Left lung (tissue), 10 donors: Measurements from ENCODE around the gene AEBP1. TPM values are rescaled to one million over a fixed set of nuclear protein-coding genes. Genes with fewer than 3 reads are reported as not detected.
A peak's percentile ranks its signal among the peaks of the same experiment; 100 is the strongest.
"Not testable (repeated sequence)": the region's sequence is repeated elsewhere in the genome, so short reads cannot be mapped to it uniquely, and the experiment has no call there.

ENCODE experiments used
- ATAC-seq: fragments of 200-7000 bp; cut with Tn5 transposase; one replicate; pipeline ENCODE4 v1.9.1; 2020; ENCODE audit warnings: moderate library complexity
- DNase-seq, 4 donors: peaks; one replicate each; pipeline ENCODE4 v3.0.0-alpha.2; 2013 to 2020
- H3K27ac ChIP-seq, 2 donors: fragments of 200-600 bp; sonication (generic) in 1 of 2; one replicate each; pipeline versions ENCODE4 v1.5.0 to v1.8.0; 2020 to 2021
- H3K27me3 ChIP-seq, 2 donors: fragments of 200-600 bp; sonication (generic) in 1 of 2; one replicate each; pipeline versions ENCODE4 v1.5.0 to v1.8.0; 2020 to 2021
- H3K36me3 ChIP-seq, 2 donors: fragments of 200-600 bp; sonication (generic) in 1 of 2; one replicate each; pipeline versions ENCODE4 v1.5.0 to v1.8.0; 2020 to 2021
- H3K4me1 ChIP-seq, 2 donors: fragments of 200-600 bp; one replicate each; pipeline ENCODE4 v1.8.0; 2021
- H3K4me3 ChIP-seq, 2 donors: fragments of 200-600 bp; sonication (generic) in 1 of 2; one replicate each; pipeline versions ENCODE4 v1.5.0 to v1.8.0; 2020 to 2021; ENCODE audit warnings: mild to moderate bottlenecking in 1 of 2
- H3K9me3 ChIP-seq, 2 donors: fragments of 200-600 bp; sonication (generic) in 1 of 2; one replicate each; pipeline versions ENCODE4 v1.5.0 to v1.8.0; 2020 to 2021
- intact Hi-C, 2 donors: fragments of 100-400 bp; cut with DNase I; formaldehyde crosslinking; loops; one replicate each; pipeline versions ENCODE4 v1.11.2 to v1.14.2; 2022
- polyA plus RNA-seq, 6 donors: library from polyadenylated mRNA; unstranded; fragments of 120-200 nt; gene quantifications; one replicate each; pipeline ENCODE4 v1.2.1, GENCODE V29; 2013; ENCODE audit not compliant: insufficient read length in 6 of 6
- total RNA-seq, 2 donors: library from RNA; stranded (reverse); fragmentation: NEBNext Ultra II Directional; extraction: Animal tissue kit (Norgen Biotek cat#: 25700); gene quantifications; one replicate each; pipeline ENCODE4 v1.2.1, GENCODE V29; 2021
- TF ChIP-seq, protein P1 (sequence below), 2 donors: fragments of 200-600 bp; sonication (generic) in 1 of 2; IDR thresholded peaks; one replicate each; pipeline versions ENCODE4 v1.5.0 to v1.8.0; 2021; ENCODE audit warnings: antibody characterized with exemption in 2 of 2
- donor health status: DM: no; HTN: yes; CAD: no.
- donor health status: DM: no; HTN: no; CAD: no.

The AEBP1 gene
- total and polyA plus RNA-seq, 8 donors, result 53.6 to 195 (median 64.7) TPM

DNA sequence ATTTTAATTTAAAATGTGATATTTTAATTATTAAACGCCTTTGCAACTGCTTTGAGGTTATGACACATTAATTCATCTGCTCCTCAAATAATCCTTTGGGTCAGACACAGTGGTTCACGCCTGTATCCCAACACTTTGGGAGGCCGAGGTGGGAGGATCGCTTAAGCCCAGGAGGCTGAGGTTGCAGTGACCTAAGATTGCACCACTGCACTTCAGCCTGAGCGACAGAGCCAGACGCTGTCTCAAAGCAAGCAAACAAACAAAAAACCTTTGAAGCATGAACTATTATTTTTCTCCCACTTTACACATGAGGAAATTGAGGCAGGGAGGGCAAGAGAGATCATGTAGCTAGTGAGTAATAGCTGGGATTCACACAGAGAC lies 20.7 kb downstream of the AEBP1 start:
- DNase-seq, result peak in 1 of 4 donors; percentile 19
- Histone ChIP-seq H3K27ac (no peak overlapping the region), H3K9me3 (no peaks in the 10 kb centered on the region), H3K27me3 (no peaks in the 10 kb centered on the region), H3K4me1 (peaks cover 9 to 32% of the 10 kb centered on the region in 2 donors), H3K36me3 (peaks cover 0 to 12% of the 10 kb centered on the region in 2 donors), H3K4me3 (no peak overlapping the region)
- intact Hi-C loops, result no loop called here
- TF ChIP-seq, protein P1, sequence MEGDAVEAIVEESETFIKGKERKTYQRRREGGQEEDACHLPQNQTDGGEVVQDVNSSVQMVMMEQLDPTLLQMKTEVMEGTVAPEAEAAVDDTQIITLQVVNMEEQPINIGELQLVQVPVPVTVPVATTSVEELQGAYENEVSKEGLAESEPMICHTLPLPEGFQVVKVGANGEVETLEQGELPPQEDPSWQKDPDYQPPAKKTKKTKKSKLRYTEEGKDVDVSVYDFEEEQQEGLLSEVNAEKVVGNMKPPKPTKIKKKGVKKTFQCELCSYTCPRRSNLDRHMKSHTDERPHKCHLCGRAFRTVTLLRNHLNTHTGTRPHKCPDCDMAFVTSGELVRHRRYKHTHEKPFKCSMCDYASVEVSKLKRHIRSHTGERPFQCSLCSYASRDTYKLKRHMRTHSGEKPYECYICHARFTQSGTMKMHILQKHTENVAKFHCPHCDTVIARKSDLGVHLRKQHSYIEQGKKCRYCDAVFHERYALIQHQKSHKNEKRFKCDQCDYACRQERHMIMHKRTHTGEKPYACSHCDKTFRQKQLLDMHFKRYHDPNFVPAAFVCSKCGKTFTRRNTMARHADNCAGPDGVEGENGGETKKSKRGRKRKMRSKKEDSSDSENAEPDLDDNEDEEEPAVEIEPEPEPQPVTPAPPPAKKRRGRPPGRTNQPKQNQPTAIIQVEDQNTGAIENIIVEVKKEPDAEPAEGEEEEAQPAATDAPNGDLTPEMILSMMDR (IDR thresholded peaks at IDR 0.05), result no peak
- no peak for ATAC-seq

DNA sequence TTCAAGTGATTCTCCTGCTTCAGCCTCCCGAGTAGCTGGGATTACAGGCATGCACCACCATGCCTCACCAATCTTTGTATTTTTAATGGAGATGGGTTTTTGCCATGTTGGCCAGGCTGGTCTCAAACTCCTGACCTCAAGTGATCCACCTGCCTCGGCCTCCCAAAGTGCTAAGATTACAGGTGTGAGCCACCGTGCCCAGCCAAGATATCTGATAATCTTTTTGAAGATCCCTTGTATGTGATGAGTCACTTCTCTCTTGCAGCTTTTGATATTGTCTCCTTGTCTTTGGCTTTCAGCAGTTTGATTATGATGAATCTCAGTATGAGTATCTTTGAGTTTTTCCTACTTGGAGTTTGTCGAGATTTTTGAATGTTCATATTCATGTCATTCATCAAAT lies 22.4 kb downstream of the AEBP1 start:
- H3K9me3 ChIP-seq, H3K27ac ChIP-seq, H3K4me3 ChIP-seq, ATAC-seq, intact Hi-C loops, DNase-seq, H3K27me3 ChIP-seq, H3K36me3 ChIP-seq: not testable (repeated sequence)
- H3K4me1 ChIP-seq, result peaks cover 9 to 26% of the 10 kb centered on the region in 2 donors

DNA sequence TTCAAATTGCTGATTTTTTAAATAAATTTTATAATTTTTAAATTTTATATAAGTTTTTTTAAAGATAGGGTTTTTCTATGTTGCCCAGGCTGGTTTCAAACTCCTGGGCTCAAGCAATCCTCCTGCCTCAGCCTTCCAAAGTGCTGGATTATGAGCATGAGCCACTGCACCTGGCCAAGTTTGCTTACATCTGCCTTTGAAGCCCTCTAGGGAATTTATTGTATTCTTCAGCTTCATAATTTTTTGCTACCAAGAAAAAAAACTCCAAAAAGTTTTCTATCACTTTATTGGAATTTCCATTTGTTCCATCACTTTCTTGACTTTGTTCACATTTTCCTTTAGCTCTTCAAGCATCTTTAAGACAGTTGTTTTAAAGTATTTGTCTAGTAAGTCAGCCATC lies 23.0 kb downstream of the AEBP1 start:
- H3K27me3 ChIP-seq, result no peaks in the 10 kb centered on the region
- H3K27ac ChIP-seq, result no peak overlapping the region
- no peak for ATAC-seq
- DNase-seq, result peak in 1 of 4 donors; percentile 4
- no peak overlapping the region for H3K4me3 ChIP-seq
- peaks cover 7 to 20% of the 10 kb centered on the region in 2 donors for H3K4me1 ChIP-seq
- no peaks in the 10 kb centered on the region for H3K36me3 ChIP-seq
- intact Hi-C loops, result no loop called here
- TF ChIP-seq, protein P1 (IDR thresholded peaks at IDR 0.05), result no peak
- H3K9me3 ChIP-seq, result no peaks in the 10 kb centered on the region

DNA sequence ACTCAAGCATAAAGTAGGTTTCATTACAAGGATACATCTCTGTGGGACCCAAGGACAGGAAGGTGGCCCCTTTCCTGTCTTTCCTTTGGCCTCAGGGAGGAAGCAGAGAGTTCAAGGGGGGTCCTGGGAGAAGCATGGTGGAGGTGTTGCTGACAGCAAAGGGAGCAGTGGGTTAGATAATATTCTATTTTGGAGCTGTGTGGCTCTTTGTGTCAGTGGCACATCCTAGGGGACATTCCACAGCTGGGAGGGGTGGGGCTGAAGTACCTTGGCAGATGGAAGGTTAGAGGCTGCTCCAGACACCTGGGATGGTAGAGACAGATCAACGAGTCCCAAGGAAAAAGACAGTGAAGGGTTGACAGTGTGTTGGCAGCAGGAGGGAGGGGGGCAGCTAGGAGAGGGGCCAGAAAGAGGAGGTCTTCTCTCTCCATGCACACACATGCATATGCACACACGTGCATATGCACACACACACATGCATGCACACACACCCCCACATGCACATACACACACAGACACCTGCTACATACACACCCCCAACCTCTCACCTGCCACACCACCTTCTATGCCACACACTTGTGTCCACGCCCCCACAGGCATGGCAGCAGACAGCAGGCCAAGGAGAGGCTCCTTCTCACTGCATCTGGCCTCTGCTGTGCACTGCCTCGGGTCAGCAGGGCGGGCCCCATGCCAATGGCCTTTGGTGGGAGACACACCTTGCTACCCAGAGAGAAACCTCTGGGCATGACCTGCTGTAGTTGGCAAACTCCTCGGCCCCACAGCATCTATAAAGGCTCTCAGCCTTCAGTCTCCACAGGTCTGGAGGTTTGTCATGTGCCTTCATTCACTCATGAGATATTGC lies 24.8 kb downstream of the AEBP1 start:
- Histone ChIP-seq H3K4me1 (peaks cover 0 to 8% of the 10 kb centered on the region in 2 donors), H3K36me3 (no peaks in the 10 kb centered on the region), H3K27ac (no peak overlapping the region), H3K9me3 (no peaks in the 10 kb centered on the region), H3K4me3 (no peak overlapping the region), H3K27me3 (no peaks in the 10 kb centered on the region)
- TF ChIP-seq, protein P1 (IDR thresholded peaks at IDR 0.05), result no peak
- DNase-seq (peak in 1 of 4 donors; percentile 27), ATAC-seq (no peak)
- intact Hi-C loops, result no loop called here

DNA sequence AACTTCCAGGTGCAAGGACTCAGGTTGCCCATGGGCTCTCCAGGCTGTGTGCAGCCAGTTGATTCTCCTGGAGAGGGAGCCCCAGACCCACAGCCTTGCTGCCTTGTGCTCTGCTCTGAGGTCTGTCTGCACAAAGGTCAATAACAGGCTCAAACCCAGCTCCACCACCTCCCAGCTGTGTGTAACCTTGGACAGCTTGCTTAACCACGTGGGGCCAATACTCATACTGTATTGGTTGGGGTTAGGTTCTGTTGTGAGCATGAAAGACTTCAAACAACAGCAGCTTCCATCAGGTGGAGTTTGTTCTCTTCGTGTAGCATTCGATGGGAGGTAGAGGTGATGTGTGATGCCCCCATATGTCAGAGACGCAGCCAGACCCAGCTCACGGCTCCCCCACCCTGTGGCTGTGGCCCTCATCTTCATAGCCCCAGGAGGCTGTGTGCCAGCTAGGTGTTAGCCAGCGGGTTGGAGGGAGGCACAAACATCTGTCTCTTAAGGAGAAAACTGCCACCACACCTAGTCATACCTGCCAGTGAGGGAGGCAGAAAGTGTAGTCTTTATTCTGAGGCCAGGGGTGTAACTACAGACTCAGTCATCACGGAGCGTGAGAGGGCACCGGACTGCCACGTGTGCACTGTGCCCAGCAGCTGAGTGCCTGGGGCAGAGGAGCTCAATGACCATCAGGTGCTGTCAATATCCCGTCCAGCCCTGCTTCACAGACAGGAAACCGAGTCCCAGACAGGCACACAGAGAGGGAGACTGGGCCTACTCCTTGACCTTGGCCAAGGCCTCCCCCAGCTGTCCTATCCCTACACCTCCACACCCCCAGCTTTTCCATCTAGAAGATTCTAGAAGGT lies 27.3 kb downstream of the AEBP1 start:
- no peak for ATAC-seq
- Histone ChIP-seq H3K4me1 (no peaks in the 10 kb centered on the region), H3K4me3 (no peak overlapping the region), H3K9me3 (no peaks in the 10 kb centered on the region), H3K27ac (no peak overlapping the region), H3K36me3 (no peaks in the 10 kb centered on the region), H3K27me3 (no peaks in the 10 kb centered on the region)
- TF ChIP-seq, protein P1 (IDR thresholded peaks at IDR 0.05), result no peak
- DNase-seq, result peak in 1 of 4 donors; percentile 41
- intact Hi-C loops, result no loop called here
